Liver (tissue), 3 donors: Measurements from ENCODE around the gene TUBB1.

Source experiments
- ATF3 ChIP-seq: IDR thresholded peaks from 2 replicates; pipeline ENCODE4 v1.6.1; 2016; ENCODE audit warnings: antibody characterized with exemption
- CTCF ChIP-seq: fragments of 150-350 bp; IDR thresholded peaks from 2 replicates; pipeline ENCODE4 v1.5.1; 2017; ENCODE audit warnings: improper control_type of control experiment, low read depth, low read length; ENCODE audit not compliant: missing input control
- EGR1 ChIP-seq, 2 donors: IDR thresholded peaks; 2 replicates each; pipeline ENCODE4 v1.6.1; 2016 to 2018; ENCODE audit warnings: antibody characterized with exemption in 2 of 2, low read depth in 2 of 2
- HNF4G ChIP-seq: IDR thresholded peaks from 2 replicates; pipeline ENCODE4 v1.6.1; 2016; ENCODE audit warnings: antibody characterized with exemption
- JUND ChIP-seq, 2 donors: IDR thresholded peaks; 2 replicates each; pipeline ENCODE4 v1.6.1; 2016; ENCODE audit warnings: antibody characterized with exemption in 2 of 2
- MAX ChIP-seq: IDR thresholded peaks from 2 replicates; pipeline ENCODE4 v1.6.1; 2016; ENCODE audit warnings: antibody characterized with exemption
- RAD21 ChIP-seq, 2 donors: IDR thresholded peaks; 2 replicates each; pipeline ENCODE4 v1.6.1; 2016; ENCODE audit warnings: antibody characterized with exemption in 2 of 2, mild to moderate bottlenecking in 2 of 2
- REST ChIP-seq: IDR thresholded peaks from 2 replicates; pipeline ENCODE4 v1.6.1; 2016; ENCODE audit warnings: antibody characterized with exemption, mild to moderate bottlenecking
- SP1 ChIP-seq: IDR thresholded peaks from 2 replicates; pipeline ENCODE4 v1.6.1; 2018; ENCODE audit warnings: antibody characterized with exemption, mild to moderate bottlenecking
- TAF1 ChIP-seq: conservative IDR thresholded peaks from 2 replicates; pipeline ENCODE4 v1.6.1; 2016; ENCODE audit warnings: antibody characterized with exemption, mild to moderate bottlenecking
- YY1 ChIP-seq: IDR thresholded peaks from 2 replicates; pipeline ENCODE4 v1.6.1; 2016; ENCODE audit warnings: antibody characterized with exemption, mild to moderate bottlenecking
- ZBTB33 ChIP-seq: IDR thresholded peaks from 2 replicates; pipeline ENCODE4 v1.6.1; 2016; ENCODE audit warnings: antibody characterized with exemption
- donor health status: healthy.
- donor health status: healthy.

- TF ChIP-seq ZBTB33 (no peak), MAX (no peak), EGR1 (IDR thresholded peaks at IDR 0.05; ENCODE audit: low read depth in 2 of 2) (no peak), CTCF (no peak), YY1 (no peak), SP1 (no peak), ATF3 (no peak), JUND (IDR thresholded peaks at IDR 0.05) (no peak), REST (no peak), TAF1 (no peak), HNF4G (no peak), RAD21 (IDR thresholded peaks at IDR 0.05) (no peak)
Measured at GRCh38 chr20:58970146-58970545, 49.1 kb upstream of the TUBB1 start.
